NT2/D1 (cell line): ENCODE data around the gene MAP6.

Experiments
- YY1 ChIP-seq: IDR thresholded peaks from 2 replicates; pipeline ENCODE4 v1.6.1; 2011; ENCODE audit not compliant: insufficient read length, insufficient read depth
- ZNF274 ChIP-seq: IDR thresholded peaks from 2 replicates; pipeline ENCODE4 v1.6.1; 2011; ENCODE audit warnings: mild to moderate bottlenecking, low read depth, low read length

GRCh38 chr11:75583718-75584658, 84.8 kb downstream of the MAP6 start:
- TF ChIP-seq ZNF274 (no peak), YY1 (no peak)
